Esophagus squamous epithelium (tissue), 5 donors: ENCODE data around the gene ZNF76. TPM values are rescaled to one million over a fixed set of nuclear protein-coding genes. Genes with fewer than 3 reads are reported as not detected.

Experiments
- DNase-seq: peaks from one replicate; lab custom pipeline; 2025; lab: John Stamatoyannopoulos, UW
- H3K27ac ChIP-seq, 4 donors: fragments of 200-600 bp; sonication (generic); one replicate each; pipeline ENCODE4 v1.5.1; 2016 to 2019; ENCODE audit warnings: mild to moderate bottlenecking in 1 of 4
- H3K27me3 ChIP-seq, 4 donors: fragments of 200-600 bp; sonication (generic); 1 replicate in 3 of 4; 2 replicates in 1 of 4; pipeline versions ENCODE4 v1.5.1 to v1.6.0; 2017 to 2021; ENCODE audit warnings: antibody characterized with exemption in 1 of 4
- H3K36me3 ChIP-seq, 3 donors: fragments of 200-600 bp; sonication (generic); one replicate each; pipeline ENCODE4 v1.5.1; 2016 to 2019
- H3K4me1 ChIP-seq, 3 donors: fragments of 200-600 bp; sonication (generic); one replicate each; pipeline ENCODE4 v1.5.1; 2017 to 2019
- H3K4me3 ChIP-seq, 4 donors: fragments of 200-600 bp; sonication (generic); 1 replicate in 3 of 4; 2 replicates in 1 of 4; pipeline ENCODE4 v1.5.1; 2016 to 2019; ENCODE audit warnings: mild to moderate bottlenecking in 2 of 4, moderate library complexity in 1 of 4
- H3K9me3 ChIP-seq, 3 donors: fragments of 200-600 bp; sonication (generic); one replicate each; pipeline ENCODE4 v1.5.1; 2016 to 2019
- POLR2A ChIP-seq, 4 donors: fragments of 450-650 bp; IDR thresholded peaks; one replicate each; pipeline ENCODE4 v1.6.1; 2017; ENCODE audit warnings: antibody characterized with exemption in 4 of 4, mild to moderate bottlenecking in 4 of 4, moderate library complexity in 3 of 4
- WGBS, 2 donors: methylation state at CpG; one replicate each; pipeline ENCODE4 v1.1.5; 2018; 5-methylcytosine and 5-hydroxymethylcytosine counted together
- intact Hi-C: fragments of 100-400 bp; cut with DNase I; formaldehyde crosslinking; loops from one replicate; pipeline ENCODE4 v1.15.0; 2022
- total RNA-seq, 4 donors: library from RNA; depleted of rRNA; stranded (reverse); fragments of >200 nt; gene quantifications; one replicate each; pipeline ENCODE4 v1.1.0, GENCODE V29; 2016
- TF ChIP-seq, protein P1 (sequence below), 6 experiments: fragments of 450-650 bp in 4 of 6; fragments of 200-600 bp in 2 of 6; sonication (generic) in 2 of 6; IDR thresholded peaks; one replicate each; pipeline ENCODE4 v1.5.1; 2016 to 2019; ENCODE audit warnings: antibody characterized with exemption in 6 of 6, mild to moderate bottlenecking in 4 of 6, moderate library complexity in 4 of 6
- donor health status: DM: yes; HTN: yes; CAD: no.

The ZNF76 gene
- total RNA-seq, 4 donors from 2014 or later, result 10.1 to 25.0 (median 10.9) TPM

DNA sequence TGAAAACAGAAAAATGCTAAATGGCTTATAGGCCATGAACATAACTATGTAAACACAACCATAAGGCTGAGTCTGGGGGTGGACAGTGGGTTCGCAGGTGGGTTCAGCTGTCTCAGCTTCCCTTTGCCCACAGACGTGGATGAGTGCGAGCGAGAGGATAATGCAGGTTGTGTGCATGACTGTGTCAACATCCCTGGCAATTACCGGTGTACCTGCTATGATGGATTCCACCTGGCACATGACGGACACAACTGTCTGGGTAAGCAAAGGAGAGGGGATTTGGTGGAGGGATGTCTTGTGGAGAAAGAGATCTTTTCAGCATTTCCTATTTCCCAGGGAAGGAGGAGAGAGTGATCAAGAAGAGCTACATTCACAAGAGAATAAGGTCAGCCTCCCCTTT is 31.1 kb upstream of the ZNF76 start:
- Histone ChIP-seq H3K4me1 (peaks cover 0 to 10% (median 3%) of the 10 kb centered on the region in 3 donors), H3K4me3 (no peak overlapping the region), H3K27me3 (no peaks in the 10 kb centered on the region), H3K36me3 (no peaks in the 10 kb centered on the region), H3K9me3 (no peaks in the 10 kb centered on the region), H3K27ac (no peak overlapping the region)
- intact Hi-C loops, result no loop called here
- WGBS, 2 donors, result 86 to 89% methylated on average over 6 of the region's 6 CpGs
- no peak for DNase-seq
- no peak for TF ChIP-seq POLR2A (IDR thresholded peaks at IDR 0.05)
- TF ChIP-seq, protein P1, sequence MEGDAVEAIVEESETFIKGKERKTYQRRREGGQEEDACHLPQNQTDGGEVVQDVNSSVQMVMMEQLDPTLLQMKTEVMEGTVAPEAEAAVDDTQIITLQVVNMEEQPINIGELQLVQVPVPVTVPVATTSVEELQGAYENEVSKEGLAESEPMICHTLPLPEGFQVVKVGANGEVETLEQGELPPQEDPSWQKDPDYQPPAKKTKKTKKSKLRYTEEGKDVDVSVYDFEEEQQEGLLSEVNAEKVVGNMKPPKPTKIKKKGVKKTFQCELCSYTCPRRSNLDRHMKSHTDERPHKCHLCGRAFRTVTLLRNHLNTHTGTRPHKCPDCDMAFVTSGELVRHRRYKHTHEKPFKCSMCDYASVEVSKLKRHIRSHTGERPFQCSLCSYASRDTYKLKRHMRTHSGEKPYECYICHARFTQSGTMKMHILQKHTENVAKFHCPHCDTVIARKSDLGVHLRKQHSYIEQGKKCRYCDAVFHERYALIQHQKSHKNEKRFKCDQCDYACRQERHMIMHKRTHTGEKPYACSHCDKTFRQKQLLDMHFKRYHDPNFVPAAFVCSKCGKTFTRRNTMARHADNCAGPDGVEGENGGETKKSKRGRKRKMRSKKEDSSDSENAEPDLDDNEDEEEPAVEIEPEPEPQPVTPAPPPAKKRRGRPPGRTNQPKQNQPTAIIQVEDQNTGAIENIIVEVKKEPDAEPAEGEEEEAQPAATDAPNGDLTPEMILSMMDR (IDR thresholded peaks at IDR 0.05), result no peak

DNA sequence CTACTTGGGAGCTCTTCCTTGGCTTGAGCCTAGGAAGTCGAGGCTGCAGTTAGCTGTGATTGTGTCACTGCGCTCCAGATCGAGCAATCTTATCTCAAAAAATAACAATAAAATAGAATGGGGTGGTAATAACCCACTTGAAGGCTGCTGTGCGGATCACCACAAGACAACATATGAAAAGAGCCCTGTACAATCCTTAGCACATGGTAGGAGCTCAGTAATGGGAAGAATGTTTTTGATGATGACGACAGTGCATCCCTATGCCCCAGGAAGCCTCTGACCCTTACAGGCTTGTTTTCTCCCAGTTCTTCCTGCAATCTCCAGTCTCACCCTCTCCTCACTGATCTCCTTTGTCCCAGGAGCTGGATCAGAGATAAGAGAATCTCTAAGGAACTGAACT is 30.2 kb upstream of the ZNF76 start:
- Histone ChIP-seq H3K9me3 (no peaks in the 10 kb centered on the region), H3K4me3 (no peak overlapping the region), H3K27ac (no peak overlapping the region), H3K27me3 (no peaks in the 10 kb centered on the region), H3K36me3 (no peaks in the 10 kb centered on the region), H3K4me1 (peaks cover 0 to 10% (median 3%) of the 10 kb centered on the region in 3 donors)
- no peak for DNase-seq
- WGBS, 2 donors, result 93% methylated on average over 5 of the region's 5 CpGs
- intact Hi-C loops, result no loop called here
- TF ChIP-seq, protein P1 (IDR thresholded peaks at IDR 0.05), result no peak
- TF ChIP-seq POLR2A (IDR thresholded peaks at IDR 0.05), result no peak

DNA sequence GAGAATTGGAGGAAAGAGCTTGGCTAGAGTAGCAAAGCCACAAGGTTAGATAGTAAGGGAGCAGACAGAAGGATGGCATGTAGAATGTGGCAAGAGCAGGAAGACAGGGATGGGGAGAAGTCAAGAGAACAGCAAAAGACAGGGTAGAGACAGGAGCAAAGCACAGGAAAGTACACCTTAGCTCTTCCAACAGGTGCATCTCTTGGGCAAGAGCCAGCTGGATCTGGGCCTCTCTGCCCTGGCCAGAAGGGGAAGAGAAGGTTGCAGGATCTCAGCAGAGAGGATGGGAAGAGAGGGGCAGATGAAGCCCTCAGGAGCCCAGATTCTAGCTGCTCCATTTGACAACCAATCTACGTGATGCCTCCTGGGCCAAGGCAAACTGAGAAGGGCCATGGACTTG is 29.0 kb upstream of the ZNF76 start:
- WGBS, 2 donors, result 83 to 100% methylated on average over 1 of the region's 1 CpG
- no peak for TF ChIP-seq POLR2A (IDR thresholded peaks at IDR 0.05)
- Histone ChIP-seq H3K27ac (no peak overlapping the region), H3K4me3 (no peak overlapping the region), H3K36me3 (no peaks in the 10 kb centered on the region), H3K4me1 (peaks cover 0 to 10% (median 3%) of the 10 kb centered on the region in 3 donors), H3K9me3 (no peaks in the 10 kb centered on the region), H3K27me3 (no peaks in the 10 kb centered on the region)
- no peak for DNase-seq
- intact Hi-C loops, result no loop called here

DNA sequence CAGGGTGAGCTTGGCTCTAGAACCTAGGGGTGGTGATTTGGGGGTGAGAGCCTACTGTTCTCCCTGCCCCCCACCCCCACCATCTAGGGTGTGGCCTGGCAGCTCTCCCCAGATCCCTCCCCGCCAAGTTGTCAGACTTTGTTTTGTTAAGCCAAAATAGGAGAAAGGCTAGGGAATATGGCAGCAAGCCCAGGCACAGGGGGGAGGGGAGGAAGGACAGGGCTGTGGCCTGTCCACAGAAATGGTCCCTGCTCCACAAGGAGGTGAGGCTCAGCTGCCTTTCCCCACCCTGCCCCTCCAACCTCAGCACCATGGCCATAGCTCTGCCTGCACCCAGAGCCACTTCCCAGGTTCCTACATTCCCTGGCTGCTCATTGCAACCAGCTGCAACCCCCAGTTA is 28.6 kb upstream of the ZNF76 start:
- DNase-seq, result no peak
- TF ChIP-seq POLR2A (IDR thresholded peaks at IDR 0.05), result no peak
- TF ChIP-seq, protein P1 (IDR thresholded peaks at IDR 0.05), result no peak
- Histone ChIP-seq H3K4me3 (no peak overlapping the region), H3K27me3 (no peaks in the 10 kb centered on the region), H3K9me3 (no peaks in the 10 kb centered on the region), H3K4me1 (peaks cover 0 to 10% (median 3%) of the 10 kb centered on the region in 3 donors), H3K27ac (peak overlapping the region in 1 of 4 donors; percentile 28), H3K36me3 (no peaks in the 10 kb centered on the region)
- WGBS, 2 donors, result 44 to 50% methylated on average over 1 of the region's 1 CpG
- intact Hi-C loops, result no loop called here

DNA sequence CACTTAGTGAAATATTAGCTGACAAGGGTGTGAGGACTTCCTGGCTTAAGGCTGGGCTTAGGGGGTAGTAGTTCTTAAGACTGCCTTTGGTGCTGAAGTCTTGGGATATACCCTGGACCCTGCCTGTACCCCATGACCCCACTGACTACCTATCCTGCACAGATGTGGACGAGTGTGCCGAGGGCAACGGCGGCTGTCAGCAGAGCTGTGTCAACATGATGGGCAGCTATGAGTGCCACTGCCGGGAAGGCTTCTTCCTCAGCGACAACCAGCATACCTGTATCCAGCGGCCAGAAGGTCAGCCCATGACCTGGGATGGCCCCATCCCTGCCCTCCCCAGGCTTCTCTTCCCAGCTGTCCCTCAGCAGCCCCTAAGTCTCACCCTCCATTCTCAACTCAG is 28.0 kb upstream of the ZNF76 start:
- intact Hi-C loops, result no loop called here
- no peaks in the 10 kb centered on the region for H3K27me3 ChIP-seq
- no peak overlapping the region for H3K27ac ChIP-seq
- H3K4me3 ChIP-seq, result no peak overlapping the region
- TF ChIP-seq POLR2A (IDR thresholded peaks at IDR 0.05), result no peak
- TF ChIP-seq, protein P1 (IDR thresholded peaks at IDR 0.05), result no peak
- DNase-seq, result no peak
- H3K36me3 ChIP-seq, result no peaks in the 10 kb centered on the region
- WGBS, 2 donors, result 90 to 95% methylated on average over 2 to 7 of the region's 7 CpGs
- peaks cover 0 to 10% (median 3%) of the 10 kb centered on the region in 3 donors for H3K4me1 ChIP-seq
- no peaks in the 10 kb centered on the region for H3K9me3 ChIP-seq

DNA sequence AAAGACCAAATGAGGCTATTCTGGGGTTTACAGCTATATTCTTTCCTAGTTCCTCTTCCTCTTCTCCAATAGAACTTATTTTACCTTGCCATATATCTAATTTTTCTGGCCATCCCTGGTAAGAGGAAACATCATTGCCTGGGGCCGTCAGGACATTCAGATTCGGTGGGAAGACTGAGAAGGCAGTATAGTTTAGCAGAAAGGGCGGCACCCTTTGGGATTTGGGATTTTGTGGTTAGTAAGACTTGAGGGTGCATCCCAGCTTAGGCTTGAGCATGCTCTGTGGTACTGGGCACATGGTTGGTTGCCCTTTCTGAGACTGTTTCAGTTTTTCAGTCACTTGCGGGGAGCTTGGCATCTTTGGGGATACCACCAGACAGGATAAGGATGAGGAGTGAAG is 24.6 kb upstream of the ZNF76 start:
- intact Hi-C loops, result no loop called here
- 82 to 83% methylated on average over 3 to 4 of the region's 4 CpGs for WGBS, 2 donors
- no peaks in the 10 kb centered on the region for H3K36me3 ChIP-seq
- no peaks in the 10 kb centered on the region for H3K9me3 ChIP-seq
- H3K27me3 ChIP-seq, result no peaks in the 10 kb centered on the region
- DNase-seq, result no peak
- no peak for TF ChIP-seq POLR2A (IDR thresholded peaks at IDR 0.05)
- TF ChIP-seq, protein P1 (IDR thresholded peaks at IDR 0.05), result no peak
- H3K4me3 ChIP-seq, result no peak overlapping the region
- H3K27ac ChIP-seq, result no peak overlapping the region
- peaks cover 0 to 24% (median 6%) of the 10 kb centered on the region in 3 donors for H3K4me1 ChIP-seq
